Stimulated activated effector memory CD8-positive, alpha-beta T cell treated with anti-CD3 and anti-CD28 coated beads, Interleukin-12 subunit alpha, Interleukin-12 subunit beta, amount 100 ng/mL, for 72 hours (primary cell): Measurements from ENCODE around the gene ELL2.
"Not testable (repeated sequence)": the region's sequence is repeated elsewhere in the genome, so short reads cannot be mapped to it uniquely, and the experiment has no call there.

Experiments
- ATAC-seq: fragments of 150-1000 bp; cut with Tn5 transposase; 2 replicates; pipeline ENCODE4 v1.10.0; 2021
- DNase-seq, 2 donors: peaks; one replicate each; pipeline ENCODE4 v3.0.0; 2021 to 2022; ENCODE audit warnings: low spot score in 2 of 2
- H3K27ac Mint-ChIP-seq: one replicate; pipeline ENCODE4 v1.8.0; 2022; ENCODE audit warnings: mild to moderate bottlenecking, mixed read lengths
- H3K36me3 Mint-ChIP-seq: one replicate; pipeline ENCODE4 v1.8.0; 2022; ENCODE audit warnings: mild to moderate bottlenecking, mixed read lengths
- H3K4me1 Mint-ChIP-seq: one replicate; pipeline ENCODE4 v1.8.0; 2022; ENCODE audit warnings: mixed read lengths
- H3K4me3 Mint-ChIP-seq: one replicate; pipeline ENCODE4 v1.8.0; 2022; ENCODE audit warnings: mild to moderate bottlenecking, mixed read lengths
- H3K9me3 Mint-ChIP-seq: one replicate; pipeline ENCODE4 v1.8.0; 2022; ENCODE audit warnings: mixed read lengths

ELL2 gene

DNA sequence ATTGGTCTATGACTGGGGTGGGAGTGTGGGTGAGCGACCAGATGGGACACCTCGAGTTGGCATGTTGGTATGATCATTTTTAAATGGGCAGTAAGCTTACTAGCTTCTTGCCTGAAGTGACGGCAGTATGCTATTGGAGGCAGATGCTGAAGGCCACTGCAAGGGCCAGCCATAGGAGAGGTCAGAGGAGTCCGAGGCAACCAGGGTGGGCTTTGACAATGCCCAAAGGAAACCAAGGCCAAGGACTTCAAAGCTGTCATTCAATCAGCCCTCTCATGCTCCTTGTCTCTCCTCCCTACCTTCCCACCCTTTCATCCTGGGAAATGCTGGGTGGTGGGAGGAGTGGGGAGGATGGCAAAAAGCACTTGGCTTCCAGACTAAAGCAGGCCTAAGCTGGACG is 82.0 kb downstream of the ELL2 start:
- DNase-seq = peak in 1 of 2 donors; percentile 40
- H3K27ac Mint-ChIP-seq = no peak overlapping the region
- no peaks in the 10 kb centered on the region for H3K9me3 Mint-ChIP-seq
- peaks cover 10% of the 10 kb centered on the region for H3K36me3 Mint-ChIP-seq
- no peak for ATAC-seq
- H3K4me1 Mint-ChIP-seq = peaks cover 6% of the 10 kb centered on the region
- no peak overlapping the region for H3K4me3 Mint-ChIP-seq

GRCh38 chr5:95878417-95879323 is 83.0 kb downstream of the ELL2 start:
- ATAC-seq = no peak
- Mint-ChIP-seq H3K27ac (no peak overlapping the region), H3K4me3 (no peak overlapping the region), H3K4me1 (peaks cover 6% of the 10 kb centered on the region), H3K9me3 (no peaks in the 10 kb centered on the region), H3K36me3 (peaks cover 6% of the 10 kb centered on the region)
- peak in 1 of 2 donors; percentile 30 for DNase-seq

GRCh38 chr5:95876782-95877181 is 84.9 kb downstream of the ELL2 start:
- ATAC-seq = no peak
- Mint-ChIP-seq H3K4me1 (peaks cover 8% of the 10 kb centered on the region), H3K4me3 (no peak overlapping the region), H3K36me3 (no peaks in the 10 kb centered on the region), H3K27ac (no peak overlapping the region), H3K9me3 (no peaks in the 10 kb centered on the region)
- DNase-seq = no peak

GRCh38 chr5:95874246-95874645 is 87.4 kb downstream of the ELL2 start:
- Mint-ChIP-seq H3K4me3 (no peak overlapping the region), H3K4me1 (peaks cover 30% of the 10 kb centered on the region), H3K9me3 (no peaks in the 10 kb centered on the region), H3K27ac (no peak overlapping the region), H3K36me3 (no peaks in the 10 kb centered on the region)
- ATAC-seq = no peak
- DNase-seq = peak in 1 of 2 donors; percentile 32

DNA sequence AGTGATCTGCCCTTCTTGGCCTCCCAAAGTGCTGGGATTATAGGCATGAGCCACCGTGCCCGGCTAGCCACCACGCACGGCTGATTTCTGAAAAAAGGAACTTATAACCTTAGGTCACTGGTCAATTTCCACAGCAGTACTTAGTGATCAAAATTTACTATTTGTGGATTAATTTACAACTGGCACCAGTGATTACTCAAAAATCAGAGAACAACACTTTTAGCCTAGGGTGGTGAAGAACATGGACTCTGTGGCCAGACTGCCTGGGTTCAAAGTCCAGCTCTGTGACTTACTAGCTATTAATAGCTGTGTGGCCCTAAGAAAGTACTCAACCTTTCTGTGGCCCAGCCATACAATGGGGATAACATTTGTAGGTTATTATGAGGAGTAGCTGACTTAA is 88.3 kb downstream of the ELL2 start:
- no peak for ATAC-seq
- peak in 1 of 2 donors; percentile 13 for DNase-seq
- H3K27ac Mint-ChIP-seq = no peak overlapping the region
- no peaks in the 10 kb centered on the region for H3K9me3 Mint-ChIP-seq
- no peaks in the 10 kb centered on the region for H3K36me3 Mint-ChIP-seq
- peaks cover 39% of the 10 kb centered on the region for H3K4me1 Mint-ChIP-seq
- H3K4me3 Mint-ChIP-seq = no peak overlapping the region

- DNase-seq = peak in 1 of 2 donors; percentile 41
- Mint-ChIP-seq H3K4me3 (no peak overlapping the region), H3K36me3 (no peaks in the 10 kb centered on the region), H3K9me3 (no peaks in the 10 kb centered on the region), H3K27ac (no peak overlapping the region), H3K4me1 (peaks cover 46% of the 10 kb centered on the region)
- no peak for ATAC-seq
Measured at GRCh38 chr5:95872346-95873268, 89.0 kb downstream of the ELL2 start.

DNA sequence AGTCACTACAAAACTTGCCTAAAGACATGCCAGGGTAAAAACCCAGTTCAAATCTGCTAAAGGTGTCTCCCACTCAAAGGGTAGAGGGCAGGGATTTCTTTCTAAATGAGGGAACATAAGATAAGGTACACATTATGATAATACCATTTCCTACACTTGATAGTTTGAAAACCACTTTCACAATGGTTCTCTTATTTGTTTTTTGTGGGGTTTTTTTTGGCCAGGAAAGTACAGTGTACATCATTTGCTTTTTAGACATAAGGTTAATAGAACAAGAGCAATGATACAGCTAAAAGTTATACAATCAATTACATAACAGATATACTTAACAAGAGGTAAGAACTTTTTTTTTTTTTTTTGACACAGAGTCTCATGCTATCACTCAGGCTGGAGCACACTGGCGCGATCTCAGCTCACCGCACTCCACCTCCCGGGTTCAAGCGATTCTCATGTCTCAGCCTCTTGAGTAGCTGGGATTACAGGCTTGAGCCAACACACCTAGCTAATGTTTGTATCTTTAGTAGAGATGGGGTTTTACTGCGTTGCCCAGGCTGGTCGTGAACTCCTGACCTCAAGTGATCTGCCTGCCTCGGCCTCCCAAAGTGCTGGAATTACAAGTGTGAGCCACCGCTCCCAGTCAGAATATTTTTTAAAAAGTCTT is 90.4 kb downstream of the ELL2 start:
- Mint-ChIP-seq H3K4me3 (peak overlapping the region; percentile 65), H3K9me3 (no peaks in the 10 kb centered on the region), H3K4me1 (peaks cover 57% of the 10 kb centered on the region), H3K36me3 (no peaks in the 10 kb centered on the region), H3K27ac (peak overlapping the region; percentile 91)
- ATAC-seq (no peak), DNase-seq (peak in 1 of 2 donors; percentile 44)

GRCh38 chr5:95870105-95870672 is 91.5 kb downstream of the ELL2 start:
- Mint-ChIP-seq H3K9me3 (no peaks in the 10 kb centered on the region), H3K4me3 (peak overlapping the region; percentile 65), H3K36me3 (no peaks in the 10 kb centered on the region), H3K4me1 (peaks cover 63% of the 10 kb centered on the region), H3K27ac (peak overlapping the region; percentile 91)
- ATAC-seq (peak; percentile 89), DNase-seq (peak in 1 of 2 donors; percentile 82)

- H3K4me3 Mint-ChIP-seq = peak overlapping the region; percentile 65
- H3K9me3 Mint-ChIP-seq, H3K36me3 Mint-ChIP-seq: not testable (repeated sequence)
- H3K4me1 Mint-ChIP-seq = peaks cover 68% of the 10 kb centered on the region
- H3K27ac Mint-ChIP-seq = peak overlapping the region; percentile 91
- ATAC-seq (peak; percentile 68), DNase-seq (peak in 1 of 2 donors; percentile 76)
Measured at GRCh38 chr5:95869173-95869855, 92.3 kb downstream of the ELL2 start.

GRCh38 chr5:95868136-95868535 is 93.5 kb downstream of the ELL2 start:
- Mint-ChIP-seq H3K4me3 (no peak overlapping the region), H3K36me3 (no peaks in the 10 kb centered on the region), H3K4me1 (peaks cover 69% of the 10 kb centered on the region), H3K9me3 (no peaks in the 10 kb centered on the region), H3K27ac (no peak overlapping the region)
- no peak for ATAC-seq
- no peak for DNase-seq

GRCh38 chr5:95866435-95867040 is 95.1 kb downstream of the ELL2 start:
- Mint-ChIP-seq H3K36me3 (peaks cover 6% of the 10 kb centered on the region), H3K4me3 (no peak overlapping the region), H3K27ac (peak overlapping the region; percentile 67), H3K9me3 (no peaks in the 10 kb centered on the region), H3K4me1 (peaks cover 77% of the 10 kb centered on the region)
- ATAC-seq (no peak), DNase-seq (no peak)

- Mint-ChIP-seq H3K4me3 (no peak overlapping the region), H3K9me3 (no peaks in the 10 kb centered on the region)
Measured at GRCh38 chr5:95864944-95865504, 96.6 kb downstream of the ELL2 start.

GRCh38 chr5:95864456-95864855 is 97.2 kb downstream of the ELL2 start:
- H3K4me1 Mint-ChIP-seq = peaks cover 72% of the 10 kb centered on the region
- no peak overlapping the region for H3K4me3 Mint-ChIP-seq
- peak overlapping the region; percentile 9 for H3K27ac Mint-ChIP-seq
- H3K9me3 Mint-ChIP-seq = no peaks in the 10 kb centered on the region
- ATAC-seq (no peak), DNase-seq (no peak)
- peaks cover 6% of the 10 kb centered on the region for H3K36me3 Mint-ChIP-seq

More at GRCh38 chr5:95864944-95865504, 96.6 kb downstream of the ELL2 start:
- no peak for DNase-seq
- H3K36me3 Mint-ChIP-seq = peaks cover 6% of the 10 kb centered on the region
- peaks cover 72% of the 10 kb centered on the region for H3K4me1 Mint-ChIP-seq
- H3K27ac Mint-ChIP-seq = no peak overlapping the region
- ATAC-seq = no peak

DNA sequence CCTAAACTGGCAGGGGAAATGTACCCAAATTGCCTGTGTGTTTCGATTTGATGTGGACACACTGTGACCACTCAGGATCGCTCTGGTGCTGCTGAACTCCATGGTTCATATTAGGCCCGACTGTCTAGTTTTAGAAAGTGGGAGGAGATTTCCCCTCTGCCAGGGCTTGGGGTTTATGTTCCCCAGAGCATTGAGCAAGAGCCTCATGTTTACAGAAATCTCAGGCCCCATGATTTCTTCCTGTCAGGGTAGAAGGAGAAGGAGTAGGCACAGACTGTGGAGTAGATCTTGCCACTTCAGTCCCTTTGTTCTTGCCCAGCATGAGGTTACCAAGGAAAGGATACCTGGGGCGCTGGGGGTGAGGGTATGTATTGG is 98.3 kb downstream of the ELL2 start:
- Mint-ChIP-seq H3K4me1 (peaks cover 72% of the 10 kb centered on the region), H3K27ac (peak overlapping the region; percentile 9), H3K36me3 (peaks cover 11% of the 10 kb centered on the region), H3K9me3 (no peaks in the 10 kb centered on the region), H3K4me3 (no peak overlapping the region)
- DNase-seq (no peak), ATAC-seq (no peak)
